Non-pigmented ciliary epithelial cell (primary cell): ENCODE results near the gene NECAB3.

Source experiments
- DNase-seq: peaks from one replicate; pipeline ENCODE4 v3.0.0-alpha.2; 2010; ENCODE audit warnings: low read depth

The NECAB3 gene

DNA sequence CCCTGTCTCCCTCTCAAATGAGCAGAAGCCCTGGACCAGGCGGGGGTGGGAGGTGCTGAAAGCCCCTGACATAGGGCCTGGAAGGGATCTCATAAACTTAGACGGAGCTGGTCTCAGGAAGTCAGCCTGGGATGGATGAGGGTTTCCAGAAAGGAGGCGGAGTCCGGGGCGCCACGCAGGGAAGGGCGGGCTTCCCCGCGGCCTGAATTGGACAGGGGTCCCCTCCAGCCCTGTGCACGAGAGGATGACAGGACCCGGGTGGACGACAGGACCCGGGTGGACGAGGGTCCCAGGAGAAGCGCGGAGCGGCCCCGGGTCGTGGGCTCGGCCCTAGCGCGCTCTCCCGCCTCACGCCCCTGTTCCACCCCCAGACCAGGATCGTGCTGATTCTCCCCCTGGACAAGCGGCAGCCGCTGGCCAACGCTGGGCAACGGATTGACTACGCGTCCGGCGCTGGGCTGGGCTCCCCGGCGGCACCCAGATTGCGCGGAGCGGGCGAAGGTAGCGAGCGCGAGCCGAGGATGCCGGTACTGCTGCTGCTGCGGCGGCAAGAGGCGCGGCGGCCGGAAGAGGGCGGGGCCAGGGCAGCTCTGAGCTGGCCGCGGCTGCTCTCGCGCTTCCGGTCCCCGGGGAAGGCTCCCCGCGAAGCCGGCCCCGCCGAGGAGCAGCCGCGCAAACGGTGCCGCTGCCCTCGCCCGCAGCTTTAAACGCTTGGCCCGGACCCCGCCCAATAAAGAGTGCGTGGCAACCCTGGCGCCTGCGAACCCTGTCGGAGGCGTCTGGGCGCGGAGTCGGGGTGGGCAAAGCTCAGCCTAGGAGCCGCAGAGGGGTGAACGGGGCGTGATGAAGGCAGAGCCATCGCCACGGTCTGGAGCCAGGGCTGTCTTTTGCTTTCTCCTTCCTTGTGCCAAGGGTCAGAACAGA lies 10.8 kb downstream of the NECAB3 start:
- DNase-seq, result no peak

DNA sequence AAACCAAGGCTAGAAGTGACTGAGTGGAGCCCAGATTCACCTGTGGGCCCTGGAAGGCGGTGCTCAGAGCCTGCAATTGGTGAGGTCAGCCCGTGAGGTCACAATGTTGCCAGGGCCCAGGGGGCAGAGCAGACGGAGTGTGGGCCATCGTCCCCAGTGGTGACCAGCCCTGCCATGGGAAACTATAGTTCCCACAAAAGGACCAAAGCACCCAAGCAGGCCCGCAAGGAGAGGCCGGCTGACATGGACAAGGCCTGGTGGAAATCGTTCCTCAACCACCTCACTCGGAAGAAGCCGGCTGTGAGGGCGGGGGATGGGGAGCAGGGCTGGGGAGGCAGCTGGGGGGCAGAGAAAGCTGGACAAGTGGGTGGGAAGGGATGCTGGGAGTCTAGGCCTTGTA lies 12.1 kb downstream of the NECAB3 start, which contains the start of gene C20orf144:
C20orf144 (plus strand) TSS at position 156 of the 400 bp plus-strand sequence; CDS start at position 175, 19 bp downstream.
- DNase-seq, result no peak

DNA sequence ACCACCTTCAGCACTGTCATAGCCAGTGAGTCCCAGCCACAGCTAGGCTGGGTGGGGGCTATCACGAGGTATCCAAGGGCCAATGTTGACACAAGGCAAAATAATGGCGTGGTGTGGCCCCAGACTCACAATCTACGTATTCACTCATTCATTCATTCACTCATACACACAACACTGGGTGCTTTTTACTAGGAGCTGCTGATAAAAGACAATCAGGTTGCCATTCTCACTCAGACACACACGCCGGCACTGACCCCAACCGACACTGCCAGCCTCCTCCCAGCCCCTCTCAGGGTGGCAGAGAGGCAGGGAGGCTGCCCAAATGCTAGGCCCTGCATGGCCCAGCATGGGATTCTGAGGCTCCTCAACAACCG lies 13.6 kb downstream of the NECAB3 start:
- DNase-seq, result no peak

DNA sequence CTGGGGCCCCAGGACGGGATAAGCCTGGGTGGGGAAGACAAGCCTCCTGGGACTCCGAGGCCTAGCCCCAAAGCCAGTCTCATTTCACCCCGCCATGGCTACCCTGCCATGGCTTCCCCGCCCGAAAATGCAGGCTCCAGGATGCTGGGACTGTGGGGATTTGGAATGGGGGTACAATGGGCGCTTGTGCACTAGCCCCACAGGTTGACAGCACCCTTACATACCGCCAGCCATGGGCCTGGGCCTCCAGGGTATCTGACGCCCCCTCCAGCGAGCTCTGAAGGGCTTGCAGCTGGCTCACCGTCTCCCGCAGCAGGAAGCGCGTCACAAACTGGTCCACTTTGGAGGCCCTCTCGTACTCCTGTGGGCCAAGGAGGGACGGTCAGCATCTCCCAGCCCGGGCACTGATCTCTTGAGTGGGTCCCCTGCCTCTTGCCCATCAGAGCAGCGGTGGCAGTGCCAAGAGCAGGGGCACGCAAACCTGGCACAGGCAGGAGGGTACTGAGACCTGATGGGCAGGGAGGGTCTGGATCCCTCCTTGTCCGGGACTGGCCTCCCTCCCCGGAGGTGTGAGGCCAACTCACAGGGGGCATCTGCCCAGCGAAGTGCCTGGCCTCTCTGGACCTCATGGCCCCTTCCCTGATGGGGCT lies 14.1 kb downstream of the NECAB3 start:
- no peak for DNase-seq

DNA sequence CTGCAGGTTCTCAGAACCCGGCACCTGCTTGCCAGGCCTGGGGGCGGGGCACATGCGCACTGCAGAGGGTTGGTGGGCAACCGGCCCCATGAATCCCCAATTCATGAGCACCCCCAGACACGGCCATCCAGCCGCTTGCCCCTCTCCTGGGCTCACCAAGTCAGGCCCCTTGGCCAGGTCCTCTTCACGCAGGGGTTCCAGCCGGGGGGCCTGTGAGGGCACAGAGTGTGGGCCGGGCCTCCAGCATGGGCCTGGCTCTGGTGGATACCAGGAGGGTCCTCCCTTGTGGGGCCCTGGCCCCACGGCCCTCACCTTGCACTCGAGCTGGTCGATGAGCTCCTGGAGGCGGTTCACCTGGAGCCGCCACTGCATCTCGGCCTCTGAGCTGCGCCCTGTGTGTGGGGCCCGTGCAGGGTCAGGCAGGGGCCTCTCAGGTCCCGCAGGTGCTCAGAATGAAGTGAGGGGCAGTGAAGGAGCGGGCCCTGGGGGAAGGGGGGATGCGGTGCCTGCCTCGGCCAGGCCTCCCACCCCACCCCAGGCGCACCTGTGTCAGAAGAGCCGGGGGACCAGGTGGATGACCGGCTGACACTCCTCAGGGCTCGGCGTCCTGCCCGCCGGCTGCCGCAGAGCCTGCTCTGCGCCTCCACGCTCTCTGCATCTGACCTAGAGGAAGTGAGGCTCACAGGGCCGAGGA lies 14.7 kb downstream of the NECAB3 start:
- DNase-seq, result no peak

DNA sequence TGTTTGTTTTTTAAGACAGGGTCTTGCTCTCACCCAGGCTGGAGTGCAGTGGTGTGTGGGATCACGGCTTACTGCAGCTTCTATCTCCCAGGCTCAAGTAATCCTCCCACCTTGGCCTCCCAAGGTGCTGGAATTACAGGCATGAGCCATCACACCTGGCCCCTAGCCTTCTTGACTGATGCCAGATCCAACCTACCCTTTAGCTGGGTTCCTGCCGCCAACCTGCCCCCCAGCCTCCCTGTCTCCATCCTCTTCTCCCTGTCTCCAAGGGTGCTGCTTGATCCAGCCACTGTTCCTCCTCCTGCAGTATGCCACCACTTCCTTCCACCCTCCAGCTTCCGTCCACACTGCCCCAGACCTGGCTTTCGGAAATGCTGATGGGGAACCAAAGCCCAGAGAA lies 15.3 kb downstream of the NECAB3 start:
- no peak for DNase-seq

DNA sequence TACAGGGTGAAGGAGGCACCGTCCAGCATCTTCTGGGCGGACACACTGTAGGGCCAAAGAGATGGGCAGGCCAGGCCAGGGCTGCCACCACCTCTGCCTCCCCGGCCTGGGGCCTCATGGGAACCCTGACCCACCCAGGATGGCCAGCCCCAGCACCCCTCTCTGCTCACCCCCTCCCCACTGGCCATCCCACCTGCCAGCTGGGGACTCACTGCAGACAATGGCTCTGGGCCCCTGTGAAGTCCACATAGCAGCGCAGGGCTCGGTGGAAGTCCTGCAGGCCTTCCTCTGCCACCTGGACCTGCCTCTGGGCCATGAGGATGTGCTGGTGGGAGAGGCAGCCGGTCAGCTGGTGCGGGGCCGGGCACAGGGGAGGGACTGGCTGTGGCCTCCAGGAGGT lies 15.7 kb downstream of the NECAB3 start:
- no peak for DNase-seq

DNA sequence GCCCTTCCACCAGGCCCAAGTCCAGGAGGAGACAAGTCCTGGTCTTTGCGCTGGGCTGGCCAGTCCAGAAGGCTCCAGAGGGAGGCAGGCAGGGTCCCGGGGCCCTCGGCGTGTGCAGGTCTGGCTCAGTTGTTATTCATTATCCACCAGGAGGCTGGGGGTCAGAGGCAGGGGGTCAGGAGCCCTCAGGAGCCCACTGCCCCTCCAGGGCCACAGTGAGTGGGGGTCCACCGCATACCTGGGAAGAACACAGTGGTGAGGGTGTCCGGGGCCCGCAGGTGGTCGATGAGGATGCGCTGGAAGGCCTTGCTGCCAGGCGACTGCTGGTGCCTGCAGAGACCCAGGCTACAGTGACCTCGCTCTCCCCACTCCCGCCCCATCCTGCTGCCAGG lies 16.5 kb downstream of the NECAB3 start:
- no peak for DNase-seq

DNA sequence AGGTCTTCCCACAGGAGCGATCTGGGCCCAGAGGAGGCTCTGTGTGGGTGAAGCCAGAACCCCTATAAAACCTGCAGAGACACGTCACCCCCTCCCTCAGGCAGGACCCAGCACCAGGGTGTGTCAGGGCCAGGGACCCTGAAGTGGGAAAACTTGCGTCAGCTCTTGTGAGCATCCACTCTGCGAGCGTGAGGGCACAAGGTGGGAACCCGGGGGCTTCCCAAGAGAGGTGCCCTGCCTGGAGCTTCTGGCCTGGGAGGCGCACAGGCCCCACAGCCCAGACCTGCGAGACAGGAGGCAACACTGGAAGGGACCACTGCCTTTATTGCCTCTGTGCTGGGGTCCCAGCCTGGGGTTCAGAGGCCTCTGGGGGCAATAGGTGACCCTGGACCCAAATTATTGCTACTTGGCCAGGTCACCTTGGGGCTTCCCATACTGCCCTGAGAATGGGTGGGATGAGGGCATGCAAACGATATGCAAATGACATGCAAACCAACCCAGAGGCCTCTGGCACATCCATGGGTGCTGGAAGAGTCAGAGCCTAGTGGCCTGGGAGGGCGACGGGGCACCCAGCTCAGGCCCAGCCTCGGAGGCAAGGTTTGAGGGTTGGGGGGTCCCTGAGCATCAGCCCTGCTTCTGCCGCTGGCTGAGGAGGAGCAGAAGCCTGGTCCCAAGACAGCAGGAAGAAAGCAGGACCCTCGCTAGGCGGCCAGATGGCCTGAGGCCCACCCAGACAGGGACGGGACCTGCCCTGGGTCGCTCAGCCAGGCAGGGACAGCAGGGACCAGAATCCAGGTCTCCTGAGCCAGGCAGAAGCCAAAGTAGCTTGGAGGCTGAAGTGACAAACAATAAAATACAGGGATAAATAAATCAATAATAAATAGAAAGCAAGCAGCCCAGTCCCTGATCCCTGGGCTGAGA lies 17.2 kb downstream of the NECAB3 start:
- DNase-seq, result no peak

DNA sequence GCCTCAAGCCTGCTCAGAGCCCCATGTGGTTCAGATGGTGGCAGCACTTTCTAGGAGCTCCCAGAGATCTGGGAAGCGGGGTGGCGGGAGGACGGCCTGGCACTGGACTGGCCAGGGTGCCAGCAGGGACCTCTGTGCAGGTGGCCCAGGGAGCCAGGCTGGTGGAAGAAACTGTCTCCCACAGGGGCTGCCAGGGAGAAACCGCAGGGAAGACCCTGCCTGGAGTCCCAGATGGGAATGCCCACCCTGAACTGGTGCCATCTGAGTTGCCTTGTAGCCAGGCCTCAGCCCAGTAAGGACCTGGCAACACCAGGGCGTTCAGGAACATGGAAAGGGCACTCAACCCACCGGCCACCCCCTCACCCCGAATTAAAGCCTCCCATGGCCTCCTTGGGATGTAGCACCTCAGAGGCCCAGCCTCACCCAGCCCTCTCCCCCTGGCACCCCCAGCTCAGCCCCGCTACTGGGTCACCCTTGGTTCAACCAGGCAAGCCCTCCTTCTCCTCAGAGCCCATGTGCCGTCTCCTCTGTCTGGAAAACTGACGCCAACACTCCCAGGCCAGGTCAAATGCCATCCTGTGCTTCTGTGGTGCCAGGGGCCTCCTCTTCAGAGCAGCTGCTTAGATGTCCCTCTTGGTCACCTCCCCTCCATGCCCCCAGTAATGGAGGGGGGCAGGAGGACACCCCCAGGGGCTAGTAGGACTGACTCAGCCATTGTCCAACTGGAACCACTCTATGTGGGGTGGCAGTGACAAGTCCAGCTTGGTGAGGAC lies 18.0 kb downstream of the NECAB3 start:
- DNase-seq, result no peak

DNA sequence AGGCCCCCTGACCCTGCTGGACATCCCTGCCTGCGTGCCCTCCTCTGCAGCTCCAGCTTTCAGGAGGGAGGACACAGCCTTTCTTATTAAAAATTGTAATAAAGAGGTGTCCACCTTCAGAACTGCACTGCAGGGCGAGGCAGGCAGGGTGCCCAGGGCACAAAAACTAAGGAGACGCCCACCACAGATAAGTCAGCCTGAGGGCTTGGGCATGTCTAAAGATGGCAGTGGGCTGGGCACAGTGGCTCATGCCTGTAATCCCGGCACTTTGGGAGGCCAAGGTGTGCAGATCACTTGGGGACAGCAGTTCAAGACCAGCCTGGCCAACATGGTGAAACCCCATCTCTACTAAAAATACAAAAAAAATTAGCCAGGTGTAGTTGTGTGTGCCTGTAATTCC lies 19.1 kb downstream of the NECAB3 start:
- no peak for DNase-seq

DNA sequence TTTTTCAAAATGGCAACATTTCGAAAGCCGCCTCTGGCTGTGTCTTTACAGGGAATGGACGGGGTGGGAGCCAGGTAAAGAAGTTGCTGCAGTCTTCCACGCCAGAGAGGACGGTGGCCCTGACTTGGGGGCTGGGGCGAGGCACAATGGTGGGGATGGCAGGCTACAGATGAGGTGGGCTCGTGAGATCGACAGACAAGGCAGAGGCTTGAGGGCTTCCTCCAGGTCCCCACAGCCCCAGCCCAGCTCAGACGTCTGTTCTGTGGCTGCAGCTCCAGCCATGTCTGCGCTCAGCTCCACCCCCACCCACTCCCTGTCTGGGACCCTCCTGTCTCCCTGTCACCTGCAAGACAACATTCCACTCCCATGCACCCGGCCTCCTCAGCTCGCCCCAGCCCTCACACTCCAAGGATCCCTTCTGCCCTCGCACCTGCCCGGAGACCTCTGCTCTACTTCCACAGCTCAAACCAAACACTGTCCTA lies 19.5 kb downstream of the NECAB3 start:
- DNase-seq, result no peak

DNA sequence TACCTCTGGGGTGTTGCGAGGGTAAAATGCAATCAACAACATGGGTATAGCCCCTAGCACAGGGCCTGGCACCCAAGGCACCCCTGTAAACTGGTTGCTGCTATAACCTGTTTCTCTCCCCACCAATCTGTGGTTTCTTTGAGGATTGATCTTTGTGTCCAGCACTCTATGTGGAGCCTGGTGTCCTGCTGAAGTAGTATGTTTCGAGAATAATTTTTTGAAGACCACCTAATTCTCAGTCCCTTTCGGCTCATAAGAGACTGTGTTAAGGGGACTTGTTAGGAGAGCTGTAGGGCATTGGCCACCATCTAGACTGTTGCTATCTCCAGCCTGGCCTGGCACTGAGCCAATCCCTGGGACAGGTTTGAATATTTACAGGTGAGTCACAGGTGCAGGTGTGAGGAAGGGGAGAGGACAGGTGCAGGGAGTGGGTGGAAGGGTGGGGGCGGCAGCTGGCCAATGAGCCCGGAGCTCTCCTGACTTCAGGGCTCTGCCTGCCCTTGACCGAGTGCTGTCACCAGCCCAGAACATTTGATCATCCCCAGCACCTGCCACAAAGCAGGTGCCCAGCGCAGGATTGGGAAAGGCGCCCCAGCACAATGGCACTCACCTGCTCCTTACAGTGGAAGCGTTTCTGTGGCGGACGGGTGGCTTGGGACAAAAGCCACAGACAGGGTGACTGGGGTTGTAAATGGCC lies 20.2 kb downstream of the NECAB3 start:
- DNase-seq, result no peak

DNA sequence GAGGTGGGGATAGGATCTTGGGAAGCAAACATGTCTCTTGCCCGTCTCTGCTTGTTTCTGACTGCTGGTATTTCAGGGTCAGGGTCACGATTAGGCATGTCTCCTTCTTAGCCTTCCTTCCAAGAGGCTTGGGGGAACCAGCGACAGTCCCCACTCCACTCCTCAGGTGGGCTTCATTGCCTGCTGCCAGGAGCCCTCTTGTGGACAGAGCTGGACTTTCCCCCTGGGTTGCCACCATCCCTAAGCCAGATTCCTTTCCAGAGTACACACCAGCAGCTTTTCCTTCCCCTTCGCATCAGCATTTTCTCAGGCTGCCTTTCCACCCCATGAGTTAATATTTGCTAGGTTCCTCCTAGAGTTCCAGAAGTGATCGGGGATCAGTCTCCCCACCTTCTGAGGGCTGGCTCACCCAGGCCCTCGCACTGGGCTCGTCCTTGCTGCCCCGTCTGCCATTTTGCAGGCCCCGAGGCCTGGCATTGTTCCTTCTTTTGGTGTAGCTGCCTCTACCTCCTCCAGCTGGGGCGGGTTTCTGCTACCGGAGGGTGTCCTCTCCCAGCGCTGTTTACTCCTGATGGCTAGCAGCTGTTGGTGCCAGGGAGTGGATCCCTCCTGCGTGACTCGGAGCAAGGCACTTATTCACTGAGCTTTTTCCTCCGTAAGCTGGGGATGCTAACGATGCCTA lies 20.9 kb downstream of the NECAB3 start:
- DNase-seq, result no peak

DNA sequence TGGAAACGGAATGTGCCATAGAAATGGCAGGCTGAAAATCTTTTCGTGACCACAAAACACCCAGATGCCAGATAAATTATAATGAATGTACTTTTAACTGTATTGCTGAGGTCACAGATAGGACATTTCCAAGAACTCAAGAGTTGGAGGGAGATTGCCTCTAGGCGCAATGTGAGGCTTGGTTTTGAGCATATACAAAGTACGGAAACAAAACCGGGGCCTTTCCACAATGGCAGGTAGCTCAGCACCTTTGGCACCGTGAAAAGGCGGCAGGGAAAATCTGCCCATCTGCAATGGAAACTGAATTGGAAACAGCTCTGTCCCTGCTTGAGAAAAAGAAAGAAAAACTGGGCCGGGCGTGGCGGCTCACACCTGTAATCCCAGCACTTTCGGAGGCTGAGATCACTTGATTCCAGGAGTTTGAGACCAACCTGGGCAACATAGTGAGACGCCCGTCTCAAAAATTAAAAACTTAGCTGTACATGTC lies 22.6 kb downstream of the NECAB3 start:
- DNase-seq, result no peak

DNA sequence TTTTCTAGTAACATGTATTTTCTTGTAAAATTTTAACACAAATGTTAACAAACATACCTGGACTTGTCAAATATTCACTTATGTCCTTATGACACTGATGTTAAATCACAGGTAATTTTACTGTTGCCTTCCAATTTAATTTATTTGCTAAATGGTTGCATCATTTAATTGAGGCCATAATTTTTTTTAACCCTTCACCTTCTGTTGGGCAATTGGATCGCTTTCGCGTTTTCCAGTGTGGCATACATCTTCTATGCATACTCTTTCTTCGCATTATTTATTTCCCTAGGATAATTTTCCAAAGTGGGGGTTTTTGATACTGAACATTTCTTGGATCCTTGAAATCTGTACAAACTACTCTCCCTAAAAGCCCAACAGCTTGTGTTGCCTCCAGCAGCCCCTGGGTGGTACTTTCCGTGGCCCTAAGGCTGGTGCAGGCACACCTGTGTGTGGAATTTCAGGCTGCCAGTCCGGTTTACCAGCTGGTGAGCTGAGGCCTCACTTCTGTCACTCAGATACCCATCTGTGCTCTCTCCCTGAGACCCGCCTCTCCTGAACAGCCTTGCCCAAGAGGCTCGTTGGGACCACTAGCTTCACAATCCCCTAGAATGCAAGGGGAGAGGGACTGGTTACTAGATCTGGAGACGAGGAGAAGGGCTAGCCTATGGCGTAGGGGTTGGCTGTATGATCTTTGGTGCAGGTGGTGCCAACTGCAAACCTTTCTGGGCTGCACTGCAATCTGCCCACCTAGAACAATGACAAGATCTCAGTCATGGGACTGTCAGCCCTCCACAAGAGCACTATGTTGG lies 23.3 kb downstream of the NECAB3 start:
- DNase-seq, result no peak

DNA sequence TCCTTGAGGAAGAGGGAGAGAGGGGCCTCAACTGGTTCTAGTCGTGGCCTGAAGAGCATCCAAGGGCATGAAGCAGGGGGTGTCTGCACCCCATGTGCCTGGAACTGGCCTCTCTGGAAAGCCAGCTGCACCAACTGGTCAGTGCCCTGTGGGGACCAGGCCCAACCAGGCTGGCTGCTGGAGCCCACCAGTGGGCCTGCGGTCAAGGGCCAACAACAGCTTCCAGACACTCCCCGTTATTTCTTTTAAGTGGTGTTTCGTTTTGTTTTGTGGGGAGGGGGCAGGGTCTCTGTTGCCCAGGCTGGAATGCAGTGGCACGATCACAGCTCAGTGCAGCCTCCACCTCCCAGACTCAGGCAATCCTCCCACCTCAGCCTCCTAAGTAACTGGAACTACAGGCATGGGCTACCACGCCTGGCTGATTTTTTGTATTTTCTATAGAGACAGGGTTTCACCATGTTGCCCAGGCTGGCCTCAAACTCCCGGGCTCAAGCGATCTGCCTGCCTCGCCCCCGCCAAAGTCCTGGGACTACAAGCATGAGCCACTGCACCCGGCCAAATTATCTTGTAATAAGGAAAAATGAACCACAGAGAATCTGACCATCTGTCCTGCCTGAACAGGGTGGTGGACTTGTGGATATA lies 24.0 kb downstream of the NECAB3 start:
- DNase-seq, result no peak

DNA sequence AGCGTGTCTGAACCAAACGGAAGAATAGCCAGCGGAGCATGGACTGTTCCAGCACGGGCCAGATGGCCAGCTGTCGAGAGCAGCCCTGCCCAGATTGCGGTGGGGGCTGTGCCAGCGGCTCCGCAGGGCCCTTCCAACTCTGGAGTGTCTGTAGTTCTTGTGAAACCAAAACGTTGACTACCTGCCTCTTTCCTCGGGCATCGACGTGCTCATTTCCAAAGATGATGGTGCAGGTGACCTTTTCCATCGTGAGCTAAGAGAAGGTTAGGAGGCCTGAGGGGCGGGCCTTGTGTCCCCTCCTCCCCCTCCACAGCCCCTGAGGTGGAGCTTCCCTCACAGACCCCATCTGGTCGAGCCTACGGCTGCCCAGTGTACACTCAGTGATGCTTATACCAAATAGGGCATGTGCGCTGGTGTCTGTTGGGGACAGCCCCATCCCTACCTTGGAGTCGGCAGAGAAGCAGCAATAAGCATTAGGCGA lies 25.0 kb downstream of the NECAB3 start:
- no peak for DNase-seq
